Osteoblast (primary cell): ENCODE results near the gene ANXA9. TPM values are rescaled to one million over a fixed set of nuclear protein-coding genes. Genes with fewer than 3 reads are reported as not detected.

ENCODE experiments used
- DNase-seq: peaks from one replicate; pipeline ENCODE4 v3.0.0; 2011; ENCODE audit warnings: low spot score, mixed read lengths; ENCODE audit not compliant: insufficient read length; ENCODE audit errors: missing footprints
- H2AFZ ChIP-seq: 2 replicates; pipeline ENCODE4 v1.6.0; 2011; ENCODE audit warnings: mild to moderate bottlenecking, low read length
- H3K27ac ChIP-seq: 2 replicates; pipeline ENCODE4 v1.5.1; 2011; ENCODE audit warnings: mild to moderate bottlenecking, low read depth, low read length, moderate library complexity
- H3K27me3 ChIP-seq: 2 replicates; pipeline ENCODE4 v1.6.0; 2012; ENCODE audit warnings: mild to moderate bottlenecking, control low read depth, inconsistent platforms, low read length, moderate library complexity; ENCODE audit not compliant: insufficient read depth
- H3K36me3 ChIP-seq: 2 replicates; pipeline ENCODE4 v1.5.1; 2011; ENCODE audit warnings: mild to moderate bottlenecking, low read length, control low read depth, moderate library complexity; ENCODE audit not compliant: insufficient read depth
- H3K4me1 ChIP-seq: 2 replicates; pipeline ENCODE4 v1.5.1; 2011; ENCODE audit warnings: mild to moderate bottlenecking, low read length, control low read depth, moderate library complexity; ENCODE audit not compliant: insufficient read depth
- H3K4me2 ChIP-seq: 2 replicates; pipeline ENCODE4 v1.6.0; 2011; ENCODE audit warnings: mild to moderate bottlenecking, low read length; ENCODE audit not compliant: insufficient read depth
- H3K4me3 ChIP-seq: fragments of 200-600 bp; sonication (generic); 3 replicates; pipeline ENCODE4 v1.5.1; 2012; ENCODE audit warnings: mild to moderate bottlenecking, low read length, inconsistent platforms; ENCODE audit not compliant: insufficient read depth
- H3K79me2 ChIP-seq: 2 replicates; pipeline ENCODE4 v1.6.0; 2012; ENCODE audit warnings: mild to moderate bottlenecking, low read length, control low read depth, inconsistent platforms; ENCODE audit not compliant: insufficient read depth
- H3K9me3 ChIP-seq: 2 replicates; pipeline ENCODE4 v1.5.1; 2011; ENCODE audit warnings: low read depth, low read length, control low read depth
- H4K20me1 ChIP-seq: 2 replicates; pipeline ENCODE4 v1.6.0; 2012; ENCODE audit warnings: mild to moderate bottlenecking, low read length, control low read depth; ENCODE audit not compliant: insufficient read depth
- total RNA-seq: library from RNA; depleted of rRNA; stranded (reverse); fragments of >200 nt; gene quantifications from 2 replicates; pipeline ENCODE4 v1.2.3, GENCODE V29; 2012
- TF ChIP-seq, protein P1 (sequence below): IDR thresholded peaks from 2 replicates; pipeline ENCODE4 v1.5.1; 2011; ENCODE audit warnings: mild to moderate bottlenecking, low read depth, low read length, moderate library complexity; ENCODE audit errors: extremely low read depth

ANXA9 gene
- total RNA-seq, 1 donor, result under 0.01 TPM

DNA sequence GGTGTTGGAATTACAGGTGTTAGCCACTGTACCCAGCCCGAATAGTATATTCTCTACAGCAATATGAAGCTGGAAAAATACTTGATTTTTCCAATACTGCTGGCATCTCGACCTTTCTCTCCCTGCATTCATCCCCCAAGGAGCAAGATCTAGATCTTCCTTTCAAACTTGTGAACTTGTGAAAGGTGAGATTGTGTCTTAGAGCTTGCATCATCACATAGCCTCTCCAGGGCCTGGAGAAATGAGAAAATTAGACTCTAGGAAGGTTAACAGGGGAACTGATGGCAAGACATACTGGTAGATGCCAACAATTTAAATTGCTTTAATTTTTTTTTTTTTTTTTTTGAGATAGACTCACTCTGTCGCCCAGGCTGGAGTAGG lies 28.2 kb downstream of the ANXA9 start:
- Histone ChIP-seq H3K4me1 (peaks cover 45% of the 10 kb centered on the region), H3K79me2 (peaks cover 24% of the 10 kb centered on the region), H3K9me3 (no peaks in the 10 kb centered on the region), H3K27ac (no peak overlapping the region), H3K4me3 (no peak overlapping the region), H3K4me2 (no peak overlapping the region), H3K36me3 (no peaks in the 10 kb centered on the region), H3K27me3 (no peaks in the 10 kb centered on the region), H4K20me1 (no peaks in the 10 kb centered on the region), H2AFZ (no peak overlapping the region)
- no peak for DNase-seq
- TF ChIP-seq, protein P1, sequence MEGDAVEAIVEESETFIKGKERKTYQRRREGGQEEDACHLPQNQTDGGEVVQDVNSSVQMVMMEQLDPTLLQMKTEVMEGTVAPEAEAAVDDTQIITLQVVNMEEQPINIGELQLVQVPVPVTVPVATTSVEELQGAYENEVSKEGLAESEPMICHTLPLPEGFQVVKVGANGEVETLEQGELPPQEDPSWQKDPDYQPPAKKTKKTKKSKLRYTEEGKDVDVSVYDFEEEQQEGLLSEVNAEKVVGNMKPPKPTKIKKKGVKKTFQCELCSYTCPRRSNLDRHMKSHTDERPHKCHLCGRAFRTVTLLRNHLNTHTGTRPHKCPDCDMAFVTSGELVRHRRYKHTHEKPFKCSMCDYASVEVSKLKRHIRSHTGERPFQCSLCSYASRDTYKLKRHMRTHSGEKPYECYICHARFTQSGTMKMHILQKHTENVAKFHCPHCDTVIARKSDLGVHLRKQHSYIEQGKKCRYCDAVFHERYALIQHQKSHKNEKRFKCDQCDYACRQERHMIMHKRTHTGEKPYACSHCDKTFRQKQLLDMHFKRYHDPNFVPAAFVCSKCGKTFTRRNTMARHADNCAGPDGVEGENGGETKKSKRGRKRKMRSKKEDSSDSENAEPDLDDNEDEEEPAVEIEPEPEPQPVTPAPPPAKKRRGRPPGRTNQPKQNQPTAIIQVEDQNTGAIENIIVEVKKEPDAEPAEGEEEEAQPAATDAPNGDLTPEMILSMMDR, result no peak

DNA sequence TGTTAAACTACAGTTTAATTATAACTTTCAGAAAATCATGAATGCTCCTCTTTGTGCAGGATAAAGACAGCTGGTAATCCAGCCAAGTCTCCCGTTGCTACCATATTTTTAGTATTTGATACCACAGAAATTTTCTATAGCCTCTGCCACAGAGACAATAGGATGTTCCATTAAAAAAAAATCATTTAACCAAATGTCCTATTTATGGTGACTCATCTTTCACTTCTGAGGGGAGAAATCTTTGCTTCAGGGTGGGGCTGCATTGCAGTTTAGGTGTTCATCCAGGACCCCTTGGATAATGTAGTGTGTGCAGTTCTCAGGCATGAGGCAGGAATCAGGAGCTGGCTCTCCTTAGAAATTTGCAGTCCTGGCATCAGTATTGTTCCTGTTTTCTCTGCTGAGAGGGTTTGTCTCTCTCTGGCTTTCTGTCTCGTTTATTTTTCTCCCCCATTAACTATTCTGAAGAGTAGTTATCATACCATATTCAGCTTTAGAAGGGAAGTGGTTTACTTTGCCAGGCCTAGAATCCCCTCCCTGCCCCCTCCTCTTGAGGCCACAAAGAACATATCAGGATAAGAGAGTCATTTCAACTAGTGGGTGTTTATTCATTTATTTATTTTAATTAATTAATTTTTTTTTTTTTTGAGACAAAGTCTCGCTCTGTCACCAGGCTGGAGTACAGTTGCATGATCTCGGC lies 29.2 kb downstream of the ANXA9 start:
- H3K9me3 ChIP-seq, result no peaks in the 10 kb centered on the region

DNA sequence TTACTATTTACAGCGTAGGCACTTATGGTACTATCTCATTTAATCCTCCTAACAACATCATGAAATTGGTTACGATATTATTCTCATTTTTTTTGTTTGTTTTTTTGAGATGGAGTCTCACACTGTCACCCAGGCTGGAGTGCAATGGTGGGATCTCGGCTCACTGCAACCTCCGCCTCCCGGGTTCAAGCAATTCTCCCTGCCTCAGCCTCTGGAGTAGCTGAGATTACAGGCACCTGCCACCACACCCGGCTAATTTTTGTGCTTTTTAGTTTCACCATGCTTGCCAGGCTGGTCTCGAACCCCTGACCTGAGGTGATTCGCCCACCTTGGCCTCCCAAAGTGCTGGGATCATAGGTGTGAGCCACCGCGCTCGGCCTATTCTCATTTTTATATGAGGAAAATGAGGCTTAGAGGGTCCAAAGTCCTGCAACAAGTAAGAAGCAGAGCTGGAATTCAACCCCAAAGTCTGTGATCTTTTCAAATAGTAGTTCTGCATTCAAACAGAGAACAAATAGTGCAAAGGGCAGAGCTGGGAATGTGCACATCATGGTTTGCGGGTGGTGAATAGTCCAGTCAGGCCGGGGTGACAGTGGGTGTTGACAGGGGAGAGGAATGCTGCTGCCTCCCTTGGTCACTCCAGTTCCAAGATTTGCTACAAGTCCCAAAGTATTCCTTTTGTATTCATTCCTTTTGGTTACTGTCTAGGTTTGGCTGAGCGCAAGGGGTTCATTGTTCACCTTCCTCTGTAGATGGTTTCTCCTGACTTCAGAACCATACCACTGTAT lies 30.8 kb downstream of the ANXA9 start:
- TF ChIP-seq, protein P1, result no peak
- Histone ChIP-seq H3K79me2 (peaks cover 14% of the 10 kb centered on the region), H4K20me1 (no peaks in the 10 kb centered on the region), H3K9me3 (no peaks in the 10 kb centered on the region), H2AFZ (no peak overlapping the region), H3K36me3 (peaks cover under 1% of the 10 kb centered on the region), H3K27ac (no peak overlapping the region), H3K4me1 (peaks cover 24% of the 10 kb centered on the region), H3K27me3 (no peaks in the 10 kb centered on the region), H3K4me3 (no peak overlapping the region), H3K4me2 (no peak overlapping the region)
- DNase-seq, result no peak

More for the DNA sequence above, 29.2 kb downstream of the ANXA9 start:
- no peak overlapping the region for H3K27ac ChIP-seq
- no peaks in the 10 kb centered on the region for H3K36me3 ChIP-seq
- H3K4me3 ChIP-seq, result no peak overlapping the region
- TF ChIP-seq, protein P1, result no peak
- no peaks in the 10 kb centered on the region for H4K20me1 ChIP-seq
- no peak overlapping the region for H3K4me2 ChIP-seq
- H3K4me1 ChIP-seq, result peaks cover 35% of the 10 kb centered on the region
- H3K27me3 ChIP-seq, result no peaks in the 10 kb centered on the region
- DNase-seq, result no peak
- H3K79me2 ChIP-seq, result peaks cover 15% of the 10 kb centered on the region
- no peak overlapping the region for H2AFZ ChIP-seq

DNA sequence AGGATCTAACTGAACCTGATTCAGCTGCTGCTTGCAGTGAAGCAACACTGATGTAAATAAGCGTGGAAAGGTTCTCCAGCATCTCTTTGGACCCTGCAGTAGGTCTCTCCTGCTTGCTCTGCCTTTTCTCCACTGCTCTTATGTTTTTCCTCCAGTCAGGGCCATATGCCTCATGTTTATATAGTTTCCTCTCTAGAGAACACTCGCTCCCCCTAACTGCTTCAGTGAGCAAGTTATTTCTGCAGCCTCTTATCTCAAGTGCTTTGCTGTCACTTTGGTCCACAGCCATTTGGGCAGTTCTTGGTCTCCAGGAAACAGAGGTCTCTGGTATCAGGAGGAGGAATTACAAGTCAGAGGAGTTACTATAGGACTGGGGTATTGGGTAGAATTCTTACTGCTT lies 31.4 kb downstream of the ANXA9 start:
- Histone ChIP-seq H3K9me3 (no peaks in the 10 kb centered on the region), H2AFZ (no peak overlapping the region), H3K4me1 (peaks cover 22% of the 10 kb centered on the region), H4K20me1 (no peaks in the 10 kb centered on the region), H3K4me3 (no peak overlapping the region), H3K4me2 (no peak overlapping the region), H3K27me3 (no peaks in the 10 kb centered on the region), H3K79me2 (peaks cover 12% of the 10 kb centered on the region), H3K36me3 (peaks cover 7% of the 10 kb centered on the region), H3K27ac (peak overlapping the region; percentile 7)
- TF ChIP-seq, protein P1, result no peak
- peak; percentile 66 for DNase-seq
